NCI-H460 (cell line): ENCODE results near the gene FBXO46. TPM values are rescaled to one million over a fixed set of nuclear protein-coding genes. Genes with fewer than 3 reads are reported as not detected.

Source experiments
- small RNA-seq, 2 experiments: library from RNA; depleted of rRNA; stranded (forward); fragments of <200 nt; gene quantifications; one replicate each; pipeline ENCODE3, GENCODE V24; 2014
- total RNA-seq: library from RNA; depleted of rRNA; stranded (reverse); fragments of >200 nt; shearing (Covaris generic); gene quantifications from 2 replicates; pipeline ENCODE4 v1.2.3, GENCODE V29; 2014; rRNA removed

The FBXO46 gene
- total RNA-seq, 1 experiment from 2014 or later: 9.8 TPM

Small RNAs within 50 kb of the gene (small RNA-seq; reads per million reads assigned to genes)
- gene MIR642A: 0 to 0.12 reads per million in 2 experiments

Other genes with a start within 250 kb of the FBXO46 start
- gene RTN2, start 233.8 kb downstream of the FBXO46 start, total RNA-seq: 0.79 and 1.6 TPM in 2 replicates
- gene PPM1N, start 232.5 kb downstream of the FBXO46 start, total RNA-seq: 1.6 and 2.0 TPM in 2 replicates
- 45.4 and 50.3 TPM in 2 replicates for gene VASP, start 223.4 kb downstream of the FBXO46 start, total RNA-seq
- gene OPA3, start 146.1 kb downstream of the FBXO46 start, total RNA-seq: 6.0 and 6.3 TPM in 2 replicates
- gene GPR4, start 128.7 kb downstream of the FBXO46 start, total RNA-seq: 0.09 and 0.57 TPM in 2 replicates
- 19.1 and 21.4 TPM in 2 replicates for gene EML2, start 91.5 kb downstream of the FBXO46 start, total RNA-seq
- 0.69 and 1.1 TPM in 2 replicates for gene GIPR, start 62.7 kb downstream of the FBXO46 start, total RNA-seq
- 213 and 246 TPM in 2 replicates for gene SNRPD2, start 38.9 kb downstream of the FBXO46 start, total RNA-seq
- gene QPCTL, start 38.2 kb downstream of the FBXO46 start, total RNA-seq: 6.3 and 6.6 TPM in 2 replicates
- not detected in 2 replicates for gene MEIOSIN, start 2.5 kb upstream of the FBXO46 start, total RNA-seq
- gene SIX5, start 38.4 kb upstream of the FBXO46 start, total RNA-seq: 10.3 and 13.3 TPM in 2 replicates
- 10.1 and 10.6 TPM in 2 replicates for gene DMPK, start 51.6 kb upstream of the FBXO46 start, total RNA-seq
- gene DMWD, start 61.9 kb upstream of the FBXO46 start, total RNA-seq: 21.2 and 21.9 TPM in 2 replicates
- 0.05 TPM in 1 of 2 replicates, not detected in the other for gene RSPH6A, start 84.4 kb upstream of the FBXO46 start, total RNA-seq
- gene SYMPK, start 132.3 kb upstream of the FBXO46 start, total RNA-seq: 26.6 and 27.8 TPM in 2 replicates
- 0.14 TPM in 1 of 2 replicates, not detected in the other for gene FOXA3, start 133.4 kb upstream of the FBXO46 start, total RNA-seq
- gene IRF2BP1, start 155.2 kb upstream of the FBXO46 start, total RNA-seq: 19.2 and 19.7 TPM in 2 replicates
- gene MYPOP, start 171.7 kb upstream of the FBXO46 start, total RNA-seq: 1.2 and 2.7 TPM in 2 replicates
- not detected in 2 replicates for gene NANOS2, start 183.9 kb upstream of the FBXO46 start, total RNA-seq
- gene NOVA2, start 243.0 kb upstream of the FBXO46 start, total RNA-seq: 0.06 TPM in 1 of 2 replicates, not detected in the other